ENCODE data around the gene ADGRG3. TPM values are rescaled to one million over a fixed set of nuclear protein-coding genes. Genes with fewer than 3 reads are reported as not detected.

Gene ADGRG3
- total and polyA plus RNA-seq, 2 of the 8 experiments (the other 6 are each of a cell fraction or from before 2014, with no cell fraction given): 0.28 to 0.98 TPM

DNA sequence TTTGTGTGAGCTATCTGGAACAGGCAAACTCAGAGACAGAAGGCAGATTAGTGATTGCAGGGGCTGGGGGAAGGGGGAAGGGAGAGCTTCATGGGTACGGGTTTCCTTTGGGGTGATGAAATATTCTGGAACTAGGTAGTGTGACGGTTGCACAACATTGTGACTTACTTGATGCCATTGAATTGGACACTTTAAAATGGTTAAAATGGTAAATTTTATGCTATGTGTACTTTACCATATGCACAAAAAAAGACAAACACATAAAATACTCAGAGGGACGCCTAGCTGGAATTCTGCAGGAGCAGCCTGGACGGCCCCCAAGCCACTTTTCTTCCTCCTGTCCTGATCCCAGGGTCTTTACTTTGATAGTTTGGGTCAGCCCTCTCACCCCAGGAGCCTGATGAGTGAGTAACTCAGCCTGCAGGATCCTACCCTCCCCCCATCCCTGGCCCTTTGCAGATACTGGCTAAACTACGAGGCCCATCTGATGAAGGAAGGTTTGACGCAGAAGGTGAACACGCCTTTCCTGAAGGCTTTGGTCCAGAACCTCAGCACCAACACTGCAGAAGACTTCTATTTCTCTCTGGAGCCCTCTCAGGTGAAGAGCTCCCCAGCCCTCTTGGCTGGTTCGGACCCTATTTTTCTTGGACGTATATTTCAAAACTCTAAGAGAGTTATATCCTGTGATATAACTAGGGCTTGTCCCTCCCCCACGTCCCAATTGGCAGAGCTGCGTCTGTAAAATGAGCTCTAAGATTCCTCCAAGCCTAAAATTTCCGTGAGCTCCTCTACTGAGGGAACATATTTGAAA is 7.8 kb downstream of the ADGRG3 start (continued):
- TF ChIP-seq CHD7 (IDR thresholded peaks at IDR 0.05; ENCODE audit: insufficient replicate concordance, low read length): no peak
- TF ChIP-seq NANOG (IDR thresholded peaks at IDR 0.05; ENCODE audit: insufficient read depth, low read depth, low read length, poor library complexity, severe bottlenecking): no peak
- TF ChIP-seq GABPA (IDR thresholded peaks at IDR 0.05; ENCODE audit: borderline replicate concordance, insufficient read depth, low read length): no peak
- TF ChIP-seq SP2 (IDR thresholded peaks at IDR 0.05; ENCODE audit: low read length): no peak
- no peak for TF ChIP-seq CHD2 (IDR thresholded peaks at IDR 0.05; ENCODE audit: low read length)
- no peak for TF ChIP-seq SIN3A (conservative IDR thresholded peaks at IDR 0.05 in 1 of 2, IDR thresholded peaks at IDR 0.05 in 1 of 2; ENCODE audit: low read depth in 1 of 2, low read length in 2 of 2)
- TF ChIP-seq ASH2L (IDR thresholded peaks at IDR 0.05; ENCODE audit: low read length): peak; percentile 83
- 0 out of 2 replicates have a peak, but pooled peaks have one; percentile 17 for TF ChIP-seq JUND (IDR thresholded peaks at IDR 0.05; ENCODE audit: low read length)
